AML-193 (cell line): ENCODE results near the gene KIAA1217.

Experiments used
- DNase-seq, 2 experiments: peaks; one replicate each; lab custom pipeline; 2025; lab: John Stamatoyannopoulos, UW

Gene KIAA1217

GRCh38 chr10:24207781-24208611, 942 bp upstream of the KIAA1217 start:
- DNase-seq: no peak

DNA sequence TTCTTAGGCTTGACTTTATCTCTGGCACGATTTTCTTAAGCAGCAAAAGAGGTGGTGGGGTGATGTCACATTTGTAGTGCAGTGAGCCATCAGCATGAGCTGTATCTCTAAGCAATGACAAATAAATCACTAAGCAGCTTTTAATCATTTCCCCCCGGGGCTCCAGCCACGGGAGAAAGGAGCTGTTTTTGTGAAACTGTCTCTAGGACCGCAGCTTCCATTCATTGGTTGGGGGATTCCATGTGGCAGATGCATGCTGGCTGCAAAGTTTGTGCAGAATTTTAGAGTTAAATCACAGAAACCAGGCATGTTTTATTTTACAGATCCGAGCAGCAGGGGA, 464 bp downstream of the KIAA1217 start:
- no peak for DNase-seq

- no peak for DNase-seq
These were observed 1.1 kb downstream of the KIAA1217 start for GRCh38 chr10:24209946-24210491.

GRCh38 chr10:24210501-24210900, 1.6 kb downstream of the KIAA1217 start:
- DNase-seq: no peak

- DNase-seq: no peak
These were observed 4.3 kb downstream of the KIAA1217 start for GRCh38 chr10:24213266-24213665.

DNA sequence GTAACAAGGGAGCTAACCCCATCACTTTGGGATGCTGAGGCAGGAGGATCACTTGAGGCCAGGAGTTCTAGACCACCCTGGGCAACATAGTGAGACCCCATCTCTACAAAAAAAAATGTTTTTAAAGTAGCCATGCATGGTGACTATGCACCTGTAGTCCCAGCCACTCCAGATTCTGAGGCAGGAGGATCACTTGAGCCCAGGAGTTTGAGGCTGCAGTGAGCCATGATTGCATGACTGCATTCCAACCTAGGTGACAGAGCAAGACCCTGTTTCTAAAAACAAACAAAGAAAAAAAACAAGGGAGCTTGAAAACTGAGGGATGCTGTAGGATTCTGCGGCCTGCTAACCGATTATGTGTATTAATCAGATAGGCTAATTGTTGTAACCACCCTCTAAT, 4.9 kb downstream of the KIAA1217 start:
- DNase-seq: no peak

DNA sequence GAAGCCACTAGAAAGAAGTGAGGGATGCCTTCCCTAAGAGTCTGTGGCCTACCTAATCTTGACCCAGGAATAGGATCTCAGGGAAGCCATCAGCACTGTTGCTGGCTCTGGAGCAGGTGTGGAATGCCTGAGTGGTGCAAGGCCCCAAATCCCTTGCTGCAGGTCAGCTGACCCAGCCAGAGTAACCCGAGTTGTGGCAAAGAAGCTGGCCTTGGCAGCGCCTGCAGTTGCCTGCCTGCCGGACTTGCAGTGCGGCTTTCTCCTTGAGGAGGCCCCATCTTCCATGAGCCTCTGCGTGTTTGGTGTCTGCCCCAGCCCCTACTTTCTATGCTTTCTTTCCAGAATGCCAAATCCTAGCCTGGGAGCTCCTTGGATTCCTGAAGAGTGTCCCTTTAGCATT, 5.8 kb downstream of the KIAA1217 start:
- no peak for DNase-seq

DNA sequence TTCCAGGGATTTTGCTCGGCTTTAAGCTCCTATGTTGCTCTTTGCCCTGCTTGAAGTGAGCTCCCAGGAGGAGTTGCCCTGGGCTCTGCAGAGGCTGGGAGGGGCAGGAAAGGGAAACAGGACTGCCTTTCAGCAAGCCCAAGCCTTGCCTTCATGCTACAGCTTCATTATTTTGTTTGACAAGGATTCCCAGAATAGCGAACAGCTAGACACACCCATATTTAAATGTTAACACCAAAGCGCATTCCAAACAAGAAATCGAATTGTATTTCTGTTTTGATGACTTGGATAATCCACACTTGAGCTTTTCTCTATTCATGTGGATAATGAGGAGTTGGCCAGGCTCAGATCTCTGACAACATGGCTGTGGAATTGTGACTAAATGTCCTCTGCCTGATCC, 6.3 kb downstream of the KIAA1217 start:
- DNase-seq: no peak

GRCh38 chr10:24215603-24216002, 6.7 kb downstream of the KIAA1217 start:
- no peak for DNase-seq

DNA sequence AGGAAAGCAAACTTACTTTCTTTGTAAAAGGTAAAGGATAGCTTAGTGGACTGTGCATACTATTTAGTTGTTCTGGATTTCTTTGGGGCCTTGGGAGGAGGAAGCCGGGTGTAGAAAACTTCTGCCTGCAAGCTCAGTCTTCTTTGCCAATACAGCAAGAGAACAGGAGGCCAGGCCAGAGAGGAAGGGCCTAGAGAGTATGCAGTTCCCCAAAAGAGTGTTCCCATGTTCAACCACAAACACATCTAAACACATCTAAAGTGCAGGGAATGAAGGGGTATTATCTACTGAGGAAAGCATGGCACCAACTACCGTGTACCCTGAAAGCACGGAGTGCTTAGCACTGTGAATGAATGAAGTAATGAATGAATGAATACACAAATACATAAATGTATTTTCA, 11.0 kb downstream of the KIAA1217 start:
- DNase-seq: no peak

- no peak for DNase-seq
These were observed 14.4 kb downstream of the KIAA1217 start for GRCh38 chr10:24223341-24223740.

GRCh38 chr10:24223953-24224352, 15.0 kb downstream of the KIAA1217 start:
- DNase-seq: no peak

- DNase-seq: no peak
These were observed 19.7 kb downstream of the KIAA1217 start for GRCh38 chr10:24228642-24229041.

DNA sequence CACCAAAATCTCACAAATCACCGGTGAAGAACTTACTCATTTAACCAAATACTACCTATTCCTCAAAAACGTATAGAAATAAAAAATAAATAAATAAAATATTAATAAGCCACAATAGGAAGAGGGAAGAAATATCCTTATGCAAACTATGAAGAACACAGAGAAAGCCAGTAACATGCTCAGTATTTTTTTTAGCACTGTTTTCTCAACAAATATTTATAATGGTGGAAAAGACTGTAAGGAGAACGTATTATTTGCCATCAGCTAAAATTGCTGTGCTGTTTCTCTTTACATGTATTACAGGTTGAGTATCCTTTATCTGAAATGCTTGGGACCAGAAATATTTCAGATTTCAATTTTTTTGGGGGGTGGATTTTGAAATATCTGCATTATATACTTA, 21.0 kb downstream of the KIAA1217 start:
- no peak for DNase-seq

DNA sequence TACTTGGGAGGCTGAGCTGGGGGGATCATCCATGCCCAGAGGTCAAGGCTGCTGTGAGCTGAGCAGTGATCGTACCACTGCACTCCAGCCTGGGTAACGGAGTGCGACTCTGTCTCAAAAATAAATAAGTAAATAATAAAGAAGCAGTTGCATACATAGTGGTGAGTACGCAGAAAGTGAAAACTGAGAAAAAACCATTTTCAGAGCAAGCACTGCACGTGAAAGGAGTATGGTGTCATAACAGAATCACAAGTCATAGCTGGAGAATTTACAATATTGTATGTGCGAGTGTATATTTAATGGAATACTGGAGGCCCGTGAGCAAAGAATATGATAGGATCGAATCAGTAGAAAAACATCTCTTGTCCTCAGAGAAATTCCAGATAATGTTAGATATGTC, 22.3 kb downstream of the KIAA1217 start:
- DNase-seq: no peak

DNA sequence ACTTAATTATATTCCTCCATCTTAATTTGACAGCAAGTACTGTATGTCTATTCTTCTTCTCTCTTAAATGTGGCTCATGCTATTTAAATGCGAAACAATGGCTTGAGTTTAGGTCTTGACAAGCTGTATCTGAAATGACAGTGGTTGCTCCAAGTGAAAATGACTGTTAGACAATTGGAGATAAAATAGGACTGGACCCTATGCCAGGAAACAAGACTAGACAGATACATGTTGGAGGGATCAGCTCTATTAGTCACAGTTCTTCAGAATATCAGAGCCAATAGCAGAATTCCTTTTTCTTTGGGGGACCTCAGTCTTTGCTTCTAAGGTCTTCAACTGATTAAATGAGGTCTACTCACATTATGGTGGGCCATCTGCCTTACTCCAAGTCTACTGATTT, 25.8 kb downstream of the KIAA1217 start:
- DNase-seq: no peak

DNA sequence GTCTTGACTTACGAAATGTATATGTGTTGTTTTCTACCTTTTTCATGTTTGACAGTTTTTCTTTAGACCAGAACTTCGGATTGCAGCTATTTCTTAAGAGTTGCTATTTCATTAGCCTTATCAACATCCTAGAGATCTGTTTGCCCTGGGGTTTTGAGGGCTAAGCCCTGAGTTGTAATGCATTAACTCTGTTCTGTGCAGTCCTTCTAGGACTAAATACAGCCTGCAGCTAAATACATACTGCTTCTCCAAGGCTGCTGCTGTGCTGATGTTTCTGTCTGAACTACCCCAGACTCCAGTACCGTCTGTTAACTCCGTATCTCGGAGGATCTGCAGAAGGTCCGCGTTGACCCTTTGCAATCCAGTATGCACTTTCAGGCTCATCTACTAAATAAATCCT, 26.5 kb downstream of the KIAA1217 start:
- no peak for DNase-seq

GRCh38 chr10:24237801-24238395, 29.0 kb downstream of the KIAA1217 start:
- DNase-seq: no peak

- DNase-seq: no peak
These were observed 29.7 kb downstream of the KIAA1217 start for GRCh38 chr10:24238519-24239247.

DNA sequence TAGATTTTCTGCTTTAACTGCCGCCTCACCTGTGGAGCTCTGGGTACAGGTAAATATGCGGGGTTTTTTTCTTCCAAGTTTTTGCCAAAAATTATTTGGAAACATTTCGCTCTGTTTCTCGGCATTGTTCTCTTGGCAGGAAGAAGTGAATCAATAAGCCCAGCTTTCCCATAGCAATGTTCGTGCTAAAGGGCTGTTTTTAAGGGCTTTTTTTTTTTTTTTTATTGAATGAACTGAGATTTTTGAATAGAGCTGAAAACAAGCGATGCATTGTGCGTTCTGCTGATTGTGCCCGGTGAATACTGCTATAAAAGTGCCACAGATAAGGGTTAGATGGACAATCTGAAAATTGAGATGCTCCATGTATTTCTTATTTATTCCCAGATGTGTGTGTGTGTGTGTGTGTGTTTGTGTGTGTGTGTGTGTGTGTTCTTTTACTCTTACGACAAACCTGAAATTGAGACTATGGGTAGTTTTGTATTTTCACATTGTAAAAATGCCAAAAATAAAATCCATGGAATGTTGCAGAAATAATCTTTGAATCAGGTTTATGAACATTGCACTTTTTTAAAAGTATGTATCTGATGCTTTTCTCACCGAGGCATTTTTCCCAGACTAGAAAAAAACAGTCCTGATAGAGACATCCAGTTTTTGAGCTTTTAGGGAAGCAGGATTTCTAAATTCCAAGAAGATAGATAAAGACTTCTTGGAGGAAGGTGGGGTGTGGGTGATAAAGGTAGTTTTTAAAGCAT, 30.5 kb downstream of the KIAA1217 start:
- DNase-seq: no peak

- no peak for DNase-seq
These were observed 31.3 kb downstream of the KIAA1217 start for GRCh38 chr10:24240041-24240751.
